ENCODE data around the gene GON4L.

- no peak for TF ChIP-seq CTCF (IDR thresholded peaks at IDR 0.05)
- TF ChIP-seq POLR2A (IDR thresholded peaks at IDR 0.05): no peak
These were observed 44.1 kb downstream of the GON4L start for GRCh38 chr1:155812878-155813277.
